ENCODE results near the gene ZDHHC7. TPM values are rescaled to one million over a fixed set of nuclear protein-coding genes. Genes with fewer than 3 reads are reported as not detected.

The ZDHHC7 gene
- total RNA-seq, 1 donor from 2014 or later: 61.4 TPM

DNA sequence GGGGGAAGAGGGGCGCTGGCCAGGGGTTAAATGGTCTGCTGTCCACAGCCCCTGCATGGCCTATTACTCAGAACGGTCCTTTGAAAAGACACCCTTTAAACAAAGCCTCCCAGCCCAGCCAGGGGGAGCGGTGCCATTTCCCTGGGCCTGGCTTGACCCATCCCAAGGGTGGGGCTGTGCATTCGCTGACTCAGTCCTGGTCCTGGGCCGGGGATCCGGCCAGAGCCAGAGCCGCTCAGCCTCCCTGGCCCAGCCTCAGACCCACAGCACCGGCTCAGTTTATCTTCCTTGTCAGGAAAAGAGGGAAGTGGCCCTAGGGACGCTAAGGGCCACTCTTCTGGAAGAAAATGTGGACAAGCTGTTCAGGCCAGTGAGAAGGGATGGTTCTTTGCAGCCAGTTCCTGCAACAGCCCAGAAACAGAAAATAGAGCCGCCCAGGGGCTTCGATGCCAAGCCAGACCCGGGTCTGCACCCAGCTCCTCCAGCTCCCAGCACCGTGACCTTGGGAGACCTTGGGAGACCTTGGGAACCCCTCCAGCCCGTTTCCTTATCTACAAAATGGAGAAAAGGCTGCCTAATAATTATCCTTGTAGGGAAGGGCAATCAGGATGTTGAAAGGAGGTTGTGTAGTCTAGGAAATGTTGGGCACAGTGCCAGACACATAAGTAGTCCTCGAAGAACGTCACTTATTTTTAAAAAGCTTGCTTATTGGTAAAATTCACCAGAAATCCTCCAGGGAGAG lies 82.5 kb downstream of the ZDHHC7 start:
- TF ChIP-seq, protein P1, sequence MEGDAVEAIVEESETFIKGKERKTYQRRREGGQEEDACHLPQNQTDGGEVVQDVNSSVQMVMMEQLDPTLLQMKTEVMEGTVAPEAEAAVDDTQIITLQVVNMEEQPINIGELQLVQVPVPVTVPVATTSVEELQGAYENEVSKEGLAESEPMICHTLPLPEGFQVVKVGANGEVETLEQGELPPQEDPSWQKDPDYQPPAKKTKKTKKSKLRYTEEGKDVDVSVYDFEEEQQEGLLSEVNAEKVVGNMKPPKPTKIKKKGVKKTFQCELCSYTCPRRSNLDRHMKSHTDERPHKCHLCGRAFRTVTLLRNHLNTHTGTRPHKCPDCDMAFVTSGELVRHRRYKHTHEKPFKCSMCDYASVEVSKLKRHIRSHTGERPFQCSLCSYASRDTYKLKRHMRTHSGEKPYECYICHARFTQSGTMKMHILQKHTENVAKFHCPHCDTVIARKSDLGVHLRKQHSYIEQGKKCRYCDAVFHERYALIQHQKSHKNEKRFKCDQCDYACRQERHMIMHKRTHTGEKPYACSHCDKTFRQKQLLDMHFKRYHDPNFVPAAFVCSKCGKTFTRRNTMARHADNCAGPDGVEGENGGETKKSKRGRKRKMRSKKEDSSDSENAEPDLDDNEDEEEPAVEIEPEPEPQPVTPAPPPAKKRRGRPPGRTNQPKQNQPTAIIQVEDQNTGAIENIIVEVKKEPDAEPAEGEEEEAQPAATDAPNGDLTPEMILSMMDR (conservative IDR thresholded peaks at IDR 0.05; ENCODE audit: low read depth, low read length): no peak

DNA sequence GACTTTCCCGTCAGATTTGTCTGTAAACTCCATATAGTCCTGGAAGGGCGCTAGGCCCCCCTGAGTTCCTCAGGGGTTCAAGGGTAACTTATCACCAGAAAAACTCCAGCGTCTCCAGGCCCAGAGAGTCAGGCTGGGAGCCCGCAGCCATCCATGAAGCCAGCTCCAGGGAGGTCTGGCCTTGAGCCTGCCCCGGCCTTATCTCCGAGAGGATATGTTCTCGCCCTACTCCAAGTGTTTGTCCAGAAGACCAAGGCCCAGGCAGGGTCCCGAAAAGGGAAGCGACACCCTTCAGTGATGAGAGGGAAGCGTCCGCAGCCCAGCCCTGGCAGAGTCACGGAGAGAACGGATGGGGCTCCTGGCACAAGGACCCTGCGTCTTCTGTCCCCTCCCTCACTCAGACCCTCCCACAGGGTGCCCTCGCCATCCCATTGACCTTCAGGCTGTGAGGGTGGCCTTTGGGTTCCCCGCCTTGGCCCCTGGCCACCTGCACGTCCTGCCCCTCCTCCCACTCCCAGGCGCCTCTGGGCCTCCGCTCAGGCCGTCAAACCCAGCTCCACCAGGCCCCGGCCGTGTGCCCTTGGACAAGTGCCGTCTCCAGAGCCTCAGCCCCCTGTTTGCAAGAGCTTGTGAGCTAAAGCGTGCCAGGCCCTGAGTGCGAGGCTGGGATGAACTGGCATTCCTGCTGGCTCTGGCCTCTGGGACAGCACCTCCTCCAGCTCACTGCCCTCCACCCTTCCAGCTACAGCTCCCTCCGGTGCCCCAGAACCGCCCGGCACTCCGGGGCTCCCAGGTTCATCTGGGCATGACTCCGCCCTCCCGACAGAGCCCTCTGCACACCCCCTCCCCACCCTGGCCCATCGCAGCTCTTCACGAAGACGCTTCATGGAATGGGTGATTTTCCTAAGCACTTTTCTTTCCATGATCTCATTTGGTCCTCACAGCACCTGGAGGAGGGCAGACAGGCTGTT lies 83.4 kb downstream of the ZDHHC7 start:
- TF ChIP-seq, protein P1 (conservative IDR thresholded peaks at IDR 0.05; ENCODE audit: low read depth, low read length): no peak
- no peak for DNase-seq (ENCODE audit: low read depth)
- no peak overlapping the region for H3K4me3 ChIP-seq (ENCODE audit: low read depth, low read length)

More for the DNA sequence above, 82.5 kb downstream of the ZDHHC7 start:
- H3K4me3 ChIP-seq (ENCODE audit: low read depth, low read length): no peak overlapping the region
- DNase-seq (ENCODE audit: low read depth): no peak

DNA sequence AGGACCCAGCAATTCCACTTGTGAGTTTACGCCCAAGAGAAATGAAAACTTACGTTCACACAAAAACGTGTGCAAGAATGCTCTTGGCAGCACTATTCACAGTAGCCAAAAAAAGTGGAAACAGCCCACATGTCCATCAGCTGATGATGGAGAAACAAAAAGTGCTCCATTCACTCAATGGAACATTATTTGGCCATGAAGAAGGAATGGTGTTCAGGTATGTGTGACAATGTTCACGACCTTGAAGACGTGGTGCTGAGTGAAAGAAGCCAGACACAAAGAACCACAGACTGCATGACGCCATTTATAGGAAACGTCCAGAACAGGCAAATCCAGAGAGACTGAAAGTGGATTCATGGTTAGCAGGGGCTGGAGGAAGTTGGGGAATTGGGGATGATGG lies 84.9 kb downstream of the ZDHHC7 start:
- no peak overlapping the region for H3K4me3 ChIP-seq (ENCODE audit: low read depth, low read length)
- TF ChIP-seq, protein P1 (conservative IDR thresholded peaks at IDR 0.05; ENCODE audit: low read depth, low read length): no peak
- DNase-seq (ENCODE audit: low read depth): no peak

DNA sequence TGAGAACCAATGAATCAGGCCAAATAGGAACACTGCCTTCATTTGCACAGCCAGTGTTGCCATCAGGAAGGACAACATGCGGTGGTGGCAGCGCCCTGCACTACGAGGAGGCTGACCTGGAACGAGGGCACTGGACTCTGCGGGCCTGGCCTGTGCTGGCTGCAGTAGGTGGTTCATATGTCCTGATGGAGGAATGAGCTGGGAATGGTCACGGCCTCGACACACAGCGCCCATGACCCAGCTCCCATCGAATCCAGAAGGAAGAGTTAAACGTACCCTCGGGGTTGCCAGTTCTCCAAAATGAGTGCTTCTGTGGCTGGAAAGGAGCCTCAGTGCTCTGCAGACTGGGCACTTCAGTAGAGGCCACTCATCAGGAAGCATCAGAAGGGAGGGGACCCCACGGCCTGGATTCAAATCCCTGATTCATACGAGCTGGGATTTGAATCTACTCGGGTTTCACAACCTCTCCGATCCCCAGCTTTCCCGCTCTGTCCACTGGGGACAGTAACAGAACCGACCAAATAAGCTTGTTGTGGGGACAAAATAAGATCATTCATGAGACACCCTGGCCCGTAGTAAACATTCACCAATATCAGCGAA lies 85.5 kb downstream of the ZDHHC7 start:
- TF ChIP-seq, protein P1 (conservative IDR thresholded peaks at IDR 0.05; ENCODE audit: low read depth, low read length): no peak
- H3K4me3 ChIP-seq (ENCODE audit: low read depth, low read length): no peak overlapping the region
- DNase-seq (ENCODE audit: low read depth): no peak

DNA sequence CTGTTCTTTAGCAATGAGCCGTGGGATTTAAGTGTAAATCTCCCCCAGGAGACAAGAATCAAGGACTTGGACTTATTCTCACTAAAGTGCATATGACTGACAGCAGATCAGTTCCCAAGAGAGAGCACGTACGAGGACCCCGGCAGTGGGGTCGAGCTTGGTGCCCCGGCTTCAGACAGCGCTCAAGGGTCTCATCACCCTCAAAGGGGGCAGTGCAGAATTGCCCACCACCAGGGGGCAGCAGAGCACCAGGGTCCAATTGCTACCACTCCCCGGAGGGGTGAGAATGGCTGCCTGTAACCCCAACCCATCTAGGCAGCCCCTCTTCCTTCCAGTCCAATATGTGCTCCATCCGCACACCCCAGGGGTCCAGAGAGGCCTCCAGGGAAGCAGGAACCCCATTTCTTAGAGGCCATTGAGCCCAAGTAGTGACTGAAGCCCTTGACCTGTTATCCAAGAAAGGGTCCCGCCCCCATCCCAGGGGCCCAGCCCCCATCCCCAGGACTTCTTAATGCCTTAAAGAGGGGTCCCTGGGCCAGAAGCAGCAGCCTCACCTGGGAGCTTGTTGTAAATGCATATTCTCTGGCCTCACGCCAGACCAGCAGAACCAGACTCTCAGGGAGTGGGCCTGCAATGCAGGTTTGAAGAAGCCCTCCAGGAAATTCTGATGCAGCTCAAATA lies 86.1 kb downstream of the ZDHHC7 start:
- H3K4me3 ChIP-seq (ENCODE audit: low read depth, low read length): no peak overlapping the region
- DNase-seq (ENCODE audit: low read depth): no peak
- TF ChIP-seq, protein P1 (conservative IDR thresholded peaks at IDR 0.05; ENCODE audit: low read depth, low read length): peak; percentile 89

DNA sequence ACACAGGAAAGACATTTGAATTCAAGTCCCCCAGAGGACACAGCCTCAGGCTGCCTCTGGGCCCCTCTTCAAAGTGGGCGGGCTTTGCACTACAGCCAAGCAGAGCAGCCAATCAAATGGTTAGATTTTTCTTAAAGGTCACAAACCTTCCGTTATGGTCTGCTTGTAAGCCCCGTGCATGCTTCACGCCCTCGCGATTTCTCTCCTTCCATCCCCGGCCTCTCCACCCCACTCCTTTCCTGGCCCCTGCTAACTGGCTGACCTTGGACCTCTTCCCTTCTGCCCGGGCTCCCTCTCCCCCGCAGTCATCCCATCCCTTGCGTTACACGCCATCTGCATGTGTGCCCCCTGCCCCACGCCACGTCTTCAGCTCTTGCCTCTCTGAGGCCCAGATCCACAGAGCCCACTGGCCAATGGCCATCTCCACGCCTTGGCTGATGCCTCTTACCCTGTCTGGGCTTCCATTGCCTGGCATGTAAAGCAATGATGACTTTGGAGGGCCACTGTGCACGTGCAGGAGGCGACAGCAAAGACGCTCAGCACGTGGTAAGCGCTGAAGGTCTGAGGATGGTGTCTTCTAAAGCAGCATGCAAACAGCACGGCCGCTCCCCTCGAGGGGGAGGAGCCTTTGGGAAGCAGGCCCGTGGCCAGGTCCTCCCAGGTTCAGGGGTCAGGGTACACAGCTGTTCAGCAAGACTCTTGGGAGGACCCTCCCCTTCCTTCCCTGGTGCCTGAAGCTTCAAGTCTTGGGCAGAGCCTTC lies 86.8 kb downstream of the ZDHHC7 start:
- no peak for DNase-seq (ENCODE audit: low read depth)
- no peak overlapping the region for H3K4me3 ChIP-seq (ENCODE audit: low read depth, low read length)
- TF ChIP-seq, protein P1 (conservative IDR thresholded peaks at IDR 0.05; ENCODE audit: low read depth, low read length): no peak
